Prostate gland (tissue), 2 donors: Measurements from ENCODE around the gene SKAP1.

Experiments used
- POLR2A ChIP-seq: fragments of 450-650 bp; IDR thresholded peaks from one replicate; pipeline ENCODE4 v1.6.1; 2016; ENCODE audit warnings: antibody characterized with exemption, mild to moderate bottlenecking
- POLR2AphosphoS5 ChIP-seq: sonication (generic); formaldehyde crosslinking; IDR thresholded peaks from one replicate; pipeline ENCODE4 v1.6.1; 2017; ENCODE audit warnings: antibody characterized with exemption
- TF ChIP-seq, protein P1 (sequence below), 4 experiments: fragments of 200-600 bp in 2 of 4; fragments of 450-650 bp in 2 of 4; sonication (generic) in 2 of 4; IDR thresholded peaks; 1 replicate in 3 of 4; 2 replicates in 1 of 4; pipeline ENCODE4 v1.5.1; 2016 to 2019; ENCODE audit warnings: antibody characterized with exemption in 4 of 4, mild to moderate bottlenecking in 2 of 4, moderate library complexity in 2 of 4

DNA sequence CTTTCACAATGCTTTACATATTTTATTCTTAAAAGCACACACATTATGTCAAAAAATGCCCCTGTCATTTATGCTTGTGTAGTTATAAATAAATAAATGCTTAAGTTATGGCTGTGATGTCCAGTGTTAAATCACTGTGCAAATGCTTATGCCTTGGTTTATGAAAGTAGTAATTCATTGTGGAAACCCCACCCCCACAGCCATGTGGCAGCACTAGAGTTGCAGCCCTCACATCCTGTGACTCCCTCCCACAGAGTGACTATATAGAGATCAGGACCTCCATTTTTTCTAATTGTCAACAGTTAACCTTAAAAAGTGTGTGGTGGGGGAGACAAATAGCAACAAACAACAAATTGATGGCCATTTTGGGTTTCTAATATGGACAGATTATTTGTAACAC is 2.4 kb downstream of the SKAP1 start:
- no peak for TF ChIP-seq POLR2A
- TF ChIP-seq POLR2AphosphoS5 = no peak
- TF ChIP-seq, protein P1, sequence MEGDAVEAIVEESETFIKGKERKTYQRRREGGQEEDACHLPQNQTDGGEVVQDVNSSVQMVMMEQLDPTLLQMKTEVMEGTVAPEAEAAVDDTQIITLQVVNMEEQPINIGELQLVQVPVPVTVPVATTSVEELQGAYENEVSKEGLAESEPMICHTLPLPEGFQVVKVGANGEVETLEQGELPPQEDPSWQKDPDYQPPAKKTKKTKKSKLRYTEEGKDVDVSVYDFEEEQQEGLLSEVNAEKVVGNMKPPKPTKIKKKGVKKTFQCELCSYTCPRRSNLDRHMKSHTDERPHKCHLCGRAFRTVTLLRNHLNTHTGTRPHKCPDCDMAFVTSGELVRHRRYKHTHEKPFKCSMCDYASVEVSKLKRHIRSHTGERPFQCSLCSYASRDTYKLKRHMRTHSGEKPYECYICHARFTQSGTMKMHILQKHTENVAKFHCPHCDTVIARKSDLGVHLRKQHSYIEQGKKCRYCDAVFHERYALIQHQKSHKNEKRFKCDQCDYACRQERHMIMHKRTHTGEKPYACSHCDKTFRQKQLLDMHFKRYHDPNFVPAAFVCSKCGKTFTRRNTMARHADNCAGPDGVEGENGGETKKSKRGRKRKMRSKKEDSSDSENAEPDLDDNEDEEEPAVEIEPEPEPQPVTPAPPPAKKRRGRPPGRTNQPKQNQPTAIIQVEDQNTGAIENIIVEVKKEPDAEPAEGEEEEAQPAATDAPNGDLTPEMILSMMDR (IDR thresholded peaks at IDR 0.05) = no peak
